Stimulated activated effector memory CD8-positive, alpha-beta T cell treated with anti-CD3 and anti-CD28 coated beads, Interleukin-12 subunit alpha, Interleukin-12 subunit beta, amount 100 ng/mL, for 72 hours (primary cell): ENCODE results near the gene ZBTB25.

Source experiments
- ATAC-seq: fragments of 150-1000 bp; cut with Tn5 transposase; 2 replicates; pipeline ENCODE4 v1.10.0; 2021
- DNase-seq, 2 donors: peaks; one replicate each; pipeline ENCODE4 v3.0.0; 2021 to 2022; ENCODE audit warnings: low spot score in 2 of 2
- H3K27ac Mint-ChIP-seq: one replicate; pipeline ENCODE4 v1.8.0; 2022; ENCODE audit warnings: mild to moderate bottlenecking, mixed read lengths
- H3K36me3 Mint-ChIP-seq: one replicate; pipeline ENCODE4 v1.8.0; 2022; ENCODE audit warnings: mild to moderate bottlenecking, mixed read lengths
- H3K4me1 Mint-ChIP-seq: one replicate; pipeline ENCODE4 v1.8.0; 2022; ENCODE audit warnings: mixed read lengths
- H3K4me3 Mint-ChIP-seq: one replicate; pipeline ENCODE4 v1.8.0; 2022; ENCODE audit warnings: mild to moderate bottlenecking, mixed read lengths
- H3K9me3 Mint-ChIP-seq: one replicate; pipeline ENCODE4 v1.8.0; 2022; ENCODE audit warnings: mixed read lengths

ZBTB25 gene

GRCh38 chr14:64502887-64503433 is 678 bp downstream of the ZBTB25 start:
- peaks cover 95% of the 10 kb centered on the region for H3K36me3 Mint-ChIP-seq
- ATAC-seq (no peak), DNase-seq (no peak)

GRCh38 chr14:64502456-64502855 is 1.2 kb downstream of the ZBTB25 start:
- peaks cover 23% of the 10 kb centered on the region for H3K4me1 Mint-ChIP-seq

More at GRCh38 chr14:64502887-64503433, 678 bp downstream of the ZBTB25 start:
- peak overlapping the region; percentile 100 for H3K27ac Mint-ChIP-seq
- no peaks in the 10 kb centered on the region for H3K9me3 Mint-ChIP-seq
- peak overlapping the region; percentile 87 for H3K4me3 Mint-ChIP-seq
- H3K4me1 Mint-ChIP-seq = peaks cover 28% of the 10 kb centered on the region

GRCh38 chr14:64501411-64502171 is 2.0 kb downstream of the ZBTB25 start:
- H3K4me1 Mint-ChIP-seq = peaks cover 23% of the 10 kb centered on the region
- no peak for ATAC-seq
- peaks cover 95% of the 10 kb centered on the region for H3K36me3 Mint-ChIP-seq
- H3K27ac Mint-ChIP-seq = peak overlapping the region; percentile 100
- no peaks in the 10 kb centered on the region for H3K9me3 Mint-ChIP-seq
- peak overlapping the region; percentile 87 for H3K4me3 Mint-ChIP-seq
- DNase-seq = no peak

More at GRCh38 chr14:64502456-64502855, 1.2 kb downstream of the ZBTB25 start:
- H3K4me3 Mint-ChIP-seq = peak overlapping the region; percentile 87
- DNase-seq = no peak
- H3K9me3 Mint-ChIP-seq = no peaks in the 10 kb centered on the region
- ATAC-seq = no peak
- H3K27ac Mint-ChIP-seq = peak overlapping the region; percentile 100
- H3K36me3 Mint-ChIP-seq = peaks cover 95% of the 10 kb centered on the region

- peaks cover 95% of the 10 kb centered on the region for H3K36me3 Mint-ChIP-seq
- ATAC-seq (no peak), DNase-seq (no peak)
- H3K9me3 Mint-ChIP-seq = no peaks in the 10 kb centered on the region
- H3K27ac Mint-ChIP-seq = peak overlapping the region; percentile 100
- peak overlapping the region; percentile 87 for H3K4me3 Mint-ChIP-seq
- H3K4me1 Mint-ChIP-seq = peaks cover 24% of the 10 kb centered on the region
These were observed 3.5 kb downstream of the ZBTB25 start for GRCh38 chr14:64500088-64500487.

- H3K36me3 Mint-ChIP-seq = peaks cover 100% of the 10 kb centered on the region
- peaks cover 41% of the 10 kb centered on the region for H3K4me1 Mint-ChIP-seq
- ATAC-seq = no peak
- no peak for DNase-seq
- H3K27ac Mint-ChIP-seq = no peak overlapping the region
- no peaks in the 10 kb centered on the region for H3K9me3 Mint-ChIP-seq
- no peak overlapping the region for H3K4me3 Mint-ChIP-seq
These were observed 6.9 kb downstream of the ZBTB25 start for GRCh38 chr14:64496764-64497163.

- DNase-seq = no peak
- peaks cover 100% of the 10 kb centered on the region for H3K36me3 Mint-ChIP-seq
- no peak overlapping the region for H3K27ac Mint-ChIP-seq
- H3K4me1 Mint-ChIP-seq = peaks cover 43% of the 10 kb centered on the region
- H3K9me3 Mint-ChIP-seq = no peaks in the 10 kb centered on the region
- H3K4me3 Mint-ChIP-seq = no peak overlapping the region
- no peak for ATAC-seq
These were observed 8.4 kb downstream of the ZBTB25 start for GRCh38 chr14:64495252-64495651.

GRCh38 chr14:64493455-64493854 is 10.2 kb downstream of the ZBTB25 start:
- H3K9me3 Mint-ChIP-seq = no peaks in the 10 kb centered on the region
- H3K4me1 Mint-ChIP-seq = peaks cover 35% of the 10 kb centered on the region
- DNase-seq (no peak), ATAC-seq (no peak)
- H3K36me3 Mint-ChIP-seq = peaks cover 100% of the 10 kb centered on the region
- peak overlapping the region; percentile 83 for H3K27ac Mint-ChIP-seq
- H3K4me3 Mint-ChIP-seq = no peak overlapping the region

GRCh38 chr14:64491637-64492036 is 12.0 kb downstream of the ZBTB25 start:
- ATAC-seq = no peak
- no peaks in the 10 kb centered on the region for H3K9me3 Mint-ChIP-seq
- peaks cover 37% of the 10 kb centered on the region for H3K4me1 Mint-ChIP-seq
- H3K27ac Mint-ChIP-seq = peak overlapping the region; percentile 7
- peaks cover 100% of the 10 kb centered on the region for H3K36me3 Mint-ChIP-seq
- H3K4me3 Mint-ChIP-seq = no peak overlapping the region
- no peak for DNase-seq

- H3K27ac Mint-ChIP-seq = peak overlapping the region; percentile 6
These were observed 15.0 kb downstream of the ZBTB25 start for GRCh38 chr14:64488590-64489099.

GRCh38 chr14:64478634-64479250 is 24.9 kb downstream of the ZBTB25 start:
- no peaks in the 10 kb centered on the region for H3K9me3 Mint-ChIP-seq
- H3K4me1 Mint-ChIP-seq = peaks cover 22% of the 10 kb centered on the region
- DNase-seq (no peak), ATAC-seq (no peak)
- H3K36me3 Mint-ChIP-seq = peaks cover 74% of the 10 kb centered on the region
- no peak overlapping the region for H3K4me3 Mint-ChIP-seq
- no peak overlapping the region for H3K27ac Mint-ChIP-seq

More at GRCh38 chr14:64488590-64489099, 15.0 kb downstream of the ZBTB25 start:
- peaks cover 30% of the 10 kb centered on the region for H3K4me1 Mint-ChIP-seq
- DNase-seq = no peak
- ATAC-seq = no peak
- H3K36me3 Mint-ChIP-seq = peaks cover 100% of the 10 kb centered on the region
- no peak overlapping the region for H3K4me3 Mint-ChIP-seq
- no peaks in the 10 kb centered on the region for H3K9me3 Mint-ChIP-seq

GRCh38 chr14:64476438-64476837 is 27.2 kb downstream of the ZBTB25 start:
- no peaks in the 10 kb centered on the region for H3K9me3 Mint-ChIP-seq
- DNase-seq (no peak), ATAC-seq (peak; percentile 56)
- H3K36me3 Mint-ChIP-seq = peaks cover 51% of the 10 kb centered on the region
- peaks cover 23% of the 10 kb centered on the region for H3K4me1 Mint-ChIP-seq
- H3K4me3 Mint-ChIP-seq = no peak overlapping the region
- no peak overlapping the region for H3K27ac Mint-ChIP-seq

- no peaks in the 10 kb centered on the region for H3K9me3 Mint-ChIP-seq
- ATAC-seq (peak; percentile 19), DNase-seq (no peak)
- no peak overlapping the region for H3K4me3 Mint-ChIP-seq
- peaks cover 44% of the 10 kb centered on the region for H3K36me3 Mint-ChIP-seq
- no peak overlapping the region for H3K27ac Mint-ChIP-seq
- H3K4me1 Mint-ChIP-seq = peaks cover 23% of the 10 kb centered on the region
These were observed 27.9 kb downstream of the ZBTB25 start for GRCh38 chr14:64475585-64476273.

GRCh38 chr14:64474698-64475097 is 28.9 kb downstream of the ZBTB25 start:
- H3K9me3 Mint-ChIP-seq = no peaks in the 10 kb centered on the region
- ATAC-seq = peak; percentile 74
- H3K36me3 Mint-ChIP-seq = peaks cover 36% of the 10 kb centered on the region
- no peak for DNase-seq
- no peak overlapping the region for H3K4me3 Mint-ChIP-seq
- peaks cover 23% of the 10 kb centered on the region for H3K4me1 Mint-ChIP-seq
- no peak overlapping the region for H3K27ac Mint-ChIP-seq

GRCh38 chr14:64474041-64474440 is 29.6 kb downstream of the ZBTB25 start:
- ATAC-seq = peak; percentile 60
- DNase-seq = no peak
- peaks cover 29% of the 10 kb centered on the region for H3K36me3 Mint-ChIP-seq
- H3K4me3 Mint-ChIP-seq = peak overlapping the region; percentile 6
- H3K9me3 Mint-ChIP-seq = no peaks in the 10 kb centered on the region
- peak overlapping the region; percentile 6 for H3K27ac Mint-ChIP-seq
- H3K4me1 Mint-ChIP-seq = peaks cover 23% of the 10 kb centered on the region

GRCh38 chr14:64468451-64468850 is 35.2 kb downstream of the ZBTB25 start:
- ATAC-seq = no peak
- DNase-seq = no peak
- H3K27ac Mint-ChIP-seq = no peak overlapping the region
- peaks cover 29% of the 10 kb centered on the region for H3K4me1 Mint-ChIP-seq
- no peaks in the 10 kb centered on the region for H3K36me3 Mint-ChIP-seq
- H3K4me3 Mint-ChIP-seq = no peak overlapping the region
- no peaks in the 10 kb centered on the region for H3K9me3 Mint-ChIP-seq
